Neural cell (in vitro differentiated cells): ENCODE measurements around the gene DHX30. TPM values are rescaled to one million over a fixed set of nuclear protein-coding genes. Genes with fewer than 3 reads are reported as not detected.

Source experiments
- H2AFZ ChIP-seq: fragments of 200-600, 300-800 bp; sonication (generic), shearing (Covaris generic); 2 replicates; pipeline ENCODE4 v1.6.0; 2014; ENCODE audit warnings: low read depth, mild to moderate bottlenecking, antibody characterized with exemption, low read length, moderate library complexity
- H3F3A ChIP-seq: fragments of 200-600 bp; shearing (Covaris generic); 2 replicates; pipeline ENCODE4 v1.6.1; 2016; ENCODE audit warnings: mild to moderate bottlenecking, moderate library complexity, mixed read lengths, antibody characterized with exemption, low read length; ENCODE audit not compliant: insufficient read depth, poor library complexity, severe bottlenecking
- H3K27ac ChIP-seq: fragments of 200-600, 300-800 bp; sonication (generic), shearing (Covaris generic); 2 replicates; pipeline ENCODE4 v1.5.1; 2014; ENCODE audit warnings: mild to moderate bottlenecking, low read length, moderate library complexity
- H3K27me3 ChIP-seq: fragments of 300-800, 200-600 bp; sonication (generic), shearing (Covaris generic); 2 replicates; pipeline ENCODE4 v1.6.0; 2014; ENCODE audit warnings: mild to moderate bottlenecking, low read depth, low read length, moderate library complexity; ENCODE audit not compliant: insufficient read depth
- H3K36me3 ChIP-seq: fragments of 300-800, 200-600 bp; sonication (generic), shearing (Covaris generic); 2 replicates; pipeline ENCODE4 v1.5.1; 2014; ENCODE audit warnings: mild to moderate bottlenecking, antibody characterized with exemption, low read length, moderate library complexity; ENCODE audit not compliant: insufficient read depth
- H3K4me2 ChIP-seq: fragments of 300-800, 200-600 bp; sonication (generic), shearing (Covaris generic); 2 replicates; pipeline ENCODE4 v1.6.0; 2014; ENCODE audit warnings: mild to moderate bottlenecking, low read length
- H3K4me3 ChIP-seq: fragments of 300-800, 200-600 bp; sonication (generic), shearing (Covaris generic); 2 replicates; pipeline ENCODE4 v1.5.1; 2014; ENCODE audit warnings: mild to moderate bottlenecking, low read length, moderate library complexity
- H3K79me2 ChIP-seq: fragments of 200-600 bp; shearing (Covaris generic); replicated peaks from 2 replicates; pipeline ENCODE4 v1.6.0; 2014; ENCODE audit warnings: mild to moderate bottlenecking, low read length, moderate library complexity; ENCODE audit not compliant: insufficient read depth
- H3K9ac ChIP-seq: fragments of 300-800, 200-600 bp; sonication (generic), shearing (Covaris generic); 2 replicates; pipeline ENCODE4 v1.6.1; 2016; ENCODE audit warnings: mild to moderate bottlenecking, low read length, mixed read lengths
- H3K9me2 ChIP-seq: fragments of 200-600 bp; shearing (Covaris generic); 2 replicates; pipeline ENCODE4 v1.6.1; 2016; ENCODE audit warnings: mild to moderate bottlenecking, low read length, mixed read lengths; ENCODE audit not compliant: insufficient read depth
- H3K9me3 ChIP-seq: fragments of 200-600, 300-800 bp; sonication (generic), shearing (Covaris generic); 2 replicates; pipeline ENCODE4 v1.6.1; 2016; ENCODE audit warnings: mild to moderate bottlenecking, mixed run types, low read length, moderate library complexity, mixed read lengths
- H4K20me1 ChIP-seq: fragments of 200-600 bp; shearing (Covaris generic); 2 replicates; pipeline ENCODE4 v1.6.1; 2016; ENCODE audit warnings: mild to moderate bottlenecking, mixed run types; ENCODE audit not compliant: insufficient read depth
- EP300 ChIP-seq: fragments of 450-650 bp; conservative IDR thresholded peaks from 2 replicates; pipeline ENCODE4 v1.6.1; 2014; ENCODE audit warnings: antibody characterized with exemption, mild to moderate bottlenecking, moderate library complexity; ENCODE audit not compliant: poor library complexity, severe bottlenecking
- EZH2 ChIP-seq: fragments of 200-600, 300-800 bp; shearing (Covaris generic), sonication (generic); IDR thresholded peaks from 2 replicates; pipeline ENCODE4 v1.6.1; 2014; ENCODE audit warnings: antibody characterized with exemption, low read length, borderline replicate concordance, mild to moderate bottlenecking; ENCODE audit not compliant: insufficient read depth, poor library complexity, severe bottlenecking
- MXI1 ChIP-seq: fragments of 450-650 bp; conservative IDR thresholded peaks from 2 replicates; pipeline ENCODE4 v1.6.1; 2014; ENCODE audit warnings: antibody characterized with exemption, mild to moderate bottlenecking; ENCODE audit not compliant: poor library complexity, severe bottlenecking
- POLR2AphosphoS5 ChIP-seq: IDR thresholded peaks from 2 replicates; pipeline ENCODE4 v1.6.1; 2012
- RAD21 ChIP-seq: fragments of 450-650 bp; conservative IDR thresholded peaks from 2 replicates; pipeline ENCODE4 v1.6.1; 2014; ENCODE audit warnings: antibody characterized with exemption, mild to moderate bottlenecking, moderate library complexity
- SMC3 ChIP-seq: fragments of 450-650 bp; conservative IDR thresholded peaks from 2 replicates; pipeline ENCODE4 v1.6.1; 2014; ENCODE audit warnings: antibody characterized with exemption, mild to moderate bottlenecking, moderate library complexity; ENCODE audit not compliant: poor library complexity
- TAF1 ChIP-seq: IDR thresholded peaks from 2 replicates; pipeline ENCODE4 v1.6.1; 2012; ENCODE audit warnings: low read depth
- polyA plus RNA-seq: library from polyadenylated mRNA; depleted of rRNA; stranded (reverse); fragments of >200 nt; gene quantifications from 2 replicates; pipeline ENCODE4 v1.2.3, GENCODE V29; 2014
- TF ChIP-seq, protein P1 (sequence below): IDR thresholded peaks from 2 replicates; pipeline ENCODE4 v1.6.1; 2012; ENCODE audit warnings: borderline replicate concordance
- TF ChIP-seq, protein P2 (sequence below): fragments of 450-650 bp; IDR thresholded peaks from 2 replicates; pipeline ENCODE4 v1.5.1; 2014; ENCODE audit warnings: antibody characterized with exemption, mild to moderate bottlenecking, moderate library complexity; ENCODE audit not compliant: poor library complexity, severe bottlenecking

The DHX30 gene
- polyA plus RNA-seq, 1 donor from 2014 or later = 101 TPM

DNA sequence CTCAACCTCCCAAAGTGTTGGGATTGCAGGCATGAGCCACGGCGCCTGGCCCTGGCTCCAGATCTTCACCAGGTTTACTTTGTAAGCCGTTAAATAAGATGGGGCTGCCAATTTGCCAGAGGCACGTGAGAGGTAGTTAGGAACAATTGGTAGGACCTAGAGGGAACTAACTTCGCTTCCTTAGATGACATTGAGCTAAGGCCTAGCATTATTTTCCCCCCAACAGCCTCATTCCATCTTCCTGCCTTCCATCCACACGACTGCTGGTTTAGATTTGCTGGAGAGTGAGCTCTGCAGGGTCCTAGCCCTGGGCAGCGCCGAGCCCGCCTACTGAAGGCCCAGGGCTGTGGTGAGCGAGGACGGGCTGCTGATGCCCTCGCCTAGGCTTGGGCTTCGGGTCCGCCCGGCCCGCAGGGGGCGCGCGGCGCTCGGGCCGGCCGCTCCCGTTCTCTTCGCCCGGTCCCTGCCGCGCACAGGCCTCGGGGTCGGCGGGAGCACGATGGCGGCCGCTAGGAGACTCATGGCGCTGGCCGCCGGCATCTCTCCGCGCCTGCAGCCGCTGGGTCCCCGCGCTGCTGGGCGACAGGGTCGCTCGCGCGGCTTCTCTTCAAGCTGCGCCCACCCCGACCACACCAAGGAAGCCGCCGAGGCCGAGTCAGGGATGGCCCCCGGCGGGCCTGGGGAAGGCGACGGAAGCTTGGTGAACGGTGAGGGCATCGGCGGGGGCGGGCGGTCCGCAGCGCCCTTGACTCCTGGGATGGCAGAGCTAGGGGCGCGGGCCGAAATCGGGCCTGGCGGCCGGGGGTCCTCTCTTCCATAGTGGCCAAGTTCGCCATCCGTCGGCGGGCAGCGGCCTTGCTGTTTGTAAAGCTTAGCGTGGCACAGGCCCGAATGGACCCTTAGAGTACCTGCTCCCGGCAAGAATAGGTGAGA lies 21.9 kb downstream of the DHX30 start:
- TF ChIP-seq EZH2 (no peak), SMC3 (peak; percentile 88), POLR2AphosphoS5 (peak; percentile 44), TAF1 (peak; percentile 2), EP300 (no peak), RAD21 (peak; percentile 72), MXI1 (peak; percentile 88)
- TF ChIP-seq, protein P1, sequence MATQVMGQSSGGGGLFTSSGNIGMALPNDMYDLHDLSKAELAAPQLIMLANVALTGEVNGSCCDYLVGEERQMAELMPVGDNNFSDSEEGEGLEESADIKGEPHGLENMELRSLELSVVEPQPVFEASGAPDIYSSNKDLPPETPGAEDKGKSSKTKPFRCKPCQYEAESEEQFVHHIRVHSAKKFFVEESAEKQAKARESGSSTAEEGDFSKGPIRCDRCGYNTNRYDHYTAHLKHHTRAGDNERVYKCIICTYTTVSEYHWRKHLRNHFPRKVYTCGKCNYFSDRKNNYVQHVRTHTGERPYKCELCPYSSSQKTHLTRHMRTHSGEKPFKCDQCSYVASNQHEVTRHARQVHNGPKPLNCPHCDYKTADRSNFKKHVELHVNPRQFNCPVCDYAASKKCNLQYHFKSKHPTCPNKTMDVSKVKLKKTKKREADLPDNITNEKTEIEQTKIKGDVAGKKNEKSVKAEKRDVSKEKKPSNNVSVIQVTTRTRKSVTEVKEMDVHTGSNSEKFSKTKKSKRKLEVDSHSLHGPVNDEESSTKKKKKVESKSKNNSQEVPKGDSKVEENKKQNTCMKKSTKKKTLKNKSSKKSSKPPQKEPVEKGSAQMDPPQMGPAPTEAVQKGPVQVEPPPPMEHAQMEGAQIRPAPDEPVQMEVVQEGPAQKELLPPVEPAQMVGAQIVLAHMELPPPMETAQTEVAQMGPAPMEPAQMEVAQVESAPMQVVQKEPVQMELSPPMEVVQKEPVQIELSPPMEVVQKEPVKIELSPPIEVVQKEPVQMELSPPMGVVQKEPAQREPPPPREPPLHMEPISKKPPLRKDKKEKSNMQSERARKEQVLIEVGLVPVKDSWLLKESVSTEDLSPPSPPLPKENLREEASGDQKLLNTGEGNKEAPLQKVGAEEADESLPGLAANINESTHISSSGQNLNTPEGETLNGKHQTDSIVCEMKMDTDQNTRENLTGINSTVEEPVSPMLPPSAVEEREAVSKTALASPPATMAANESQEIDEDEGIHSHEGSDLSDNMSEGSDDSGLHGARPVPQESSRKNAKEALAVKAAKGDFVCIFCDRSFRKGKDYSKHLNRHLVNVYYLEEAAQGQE = peak; percentile 30
- TF ChIP-seq, protein P2, sequence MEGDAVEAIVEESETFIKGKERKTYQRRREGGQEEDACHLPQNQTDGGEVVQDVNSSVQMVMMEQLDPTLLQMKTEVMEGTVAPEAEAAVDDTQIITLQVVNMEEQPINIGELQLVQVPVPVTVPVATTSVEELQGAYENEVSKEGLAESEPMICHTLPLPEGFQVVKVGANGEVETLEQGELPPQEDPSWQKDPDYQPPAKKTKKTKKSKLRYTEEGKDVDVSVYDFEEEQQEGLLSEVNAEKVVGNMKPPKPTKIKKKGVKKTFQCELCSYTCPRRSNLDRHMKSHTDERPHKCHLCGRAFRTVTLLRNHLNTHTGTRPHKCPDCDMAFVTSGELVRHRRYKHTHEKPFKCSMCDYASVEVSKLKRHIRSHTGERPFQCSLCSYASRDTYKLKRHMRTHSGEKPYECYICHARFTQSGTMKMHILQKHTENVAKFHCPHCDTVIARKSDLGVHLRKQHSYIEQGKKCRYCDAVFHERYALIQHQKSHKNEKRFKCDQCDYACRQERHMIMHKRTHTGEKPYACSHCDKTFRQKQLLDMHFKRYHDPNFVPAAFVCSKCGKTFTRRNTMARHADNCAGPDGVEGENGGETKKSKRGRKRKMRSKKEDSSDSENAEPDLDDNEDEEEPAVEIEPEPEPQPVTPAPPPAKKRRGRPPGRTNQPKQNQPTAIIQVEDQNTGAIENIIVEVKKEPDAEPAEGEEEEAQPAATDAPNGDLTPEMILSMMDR = peak; percentile 93
- Histone ChIP-seq H4K20me1 (no peaks in the 10 kb centered on the region), H3K9ac (peak overlapping the region; percentile 89), H3K4me2 (peak overlapping the region; percentile 81), H3K9me2 (no peaks in the 10 kb centered on the region), H3K9me3 (no peaks in the 10 kb centered on the region), H2AFZ (no peak overlapping the region), H3K36me3 (peaks cover 8% of the 10 kb centered on the region), H3K27ac (peak overlapping the region; percentile 53), H3K79me2 (peaks cover 25% of the 10 kb centered on the region), H3F3A (no peaks in the 10 kb centered on the region), H3K4me3 (peak overlapping the region; percentile 95), H3K27me3 (no peaks in the 10 kb centered on the region)

DNA sequence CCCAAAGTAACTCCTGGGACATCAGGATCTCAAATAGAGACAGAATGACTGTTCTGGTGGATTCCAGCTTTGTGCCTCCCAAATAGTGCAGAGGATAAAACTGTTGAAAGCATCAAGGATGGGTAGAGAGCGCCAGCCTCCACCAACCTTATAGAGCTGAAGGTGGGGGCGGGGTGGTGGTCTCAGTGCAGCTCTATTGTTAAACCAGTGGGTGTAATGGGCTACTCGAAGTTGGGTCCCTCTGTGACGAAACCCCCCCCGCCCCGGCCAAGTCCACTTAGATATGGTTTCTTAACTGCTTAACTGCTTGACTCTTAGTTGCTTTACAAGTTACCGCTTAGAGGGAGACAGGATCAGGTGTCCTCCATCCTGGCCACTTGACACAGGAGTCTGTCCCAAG lies 22.7 kb downstream of the DHX30 start:
- peak overlapping the region; percentile 89 for H3K9ac ChIP-seq
- no peaks in the 10 kb centered on the region for H3F3A ChIP-seq
- no peak overlapping the region for H2AFZ ChIP-seq
- peaks cover 8% of the 10 kb centered on the region for H3K36me3 ChIP-seq
- no peaks in the 10 kb centered on the region for H3K9me3 ChIP-seq
- H4K20me1 ChIP-seq = no peaks in the 10 kb centered on the region
- H3K4me3 ChIP-seq = peak overlapping the region; percentile 95
- no peak for TF ChIP-seq SMC3
- no peak for TF ChIP-seq EP300
- TF ChIP-seq, protein P1 = no peak
- no peak for TF ChIP-seq MXI1
- TF ChIP-seq EZH2 = no peak
- no peak for TF ChIP-seq TAF1
- TF ChIP-seq, protein P2 = no peak
- TF ChIP-seq RAD21 = no peak
- TF ChIP-seq POLR2AphosphoS5 = no peak
- H3K4me2 ChIP-seq = peak overlapping the region; percentile 81
- no peaks in the 10 kb centered on the region for H3K9me2 ChIP-seq
- peaks cover 25% of the 10 kb centered on the region for H3K79me2 ChIP-seq
- H3K27ac ChIP-seq = peak overlapping the region; percentile 53
- H3K27me3 ChIP-seq = no peaks in the 10 kb centered on the region
